HUES6 (cell line): ENCODE measurements around the gene APOBEC4.
"Not testable (repeated sequence)": the region's sequence is repeated elsewhere in the genome, so short reads cannot be mapped to it uniquely, and the experiment has no call there.

Experiments used
- H3K27ac ChIP-seq: 2 replicates; pipeline ENCODE4 v1.7.0; 2013; ENCODE audit warnings: low read depth, mild to moderate bottlenecking, low read length, inconsistent platforms
- H3K27me3 ChIP-seq: 2 replicates; pipeline ENCODE4 v1.6.1; 2013; ENCODE audit warnings: low read length; ENCODE audit not compliant: control insufficient read depth, insufficient read depth
- H3K36me3 ChIP-seq: 2 replicates; pipeline ENCODE4 v1.6.1; 2013; ENCODE audit warnings: low read length; ENCODE audit not compliant: control insufficient read depth, insufficient read depth
- H3K4me1 ChIP-seq: 2 replicates; pipeline ENCODE4 v1.6.1; 2013; ENCODE audit warnings: low read length; ENCODE audit not compliant: control insufficient read depth, insufficient read depth
- H3K4me3 ChIP-seq: 2 replicates; pipeline ENCODE4 v1.5.1; 2013; ENCODE audit warnings: low read depth, low read length
- H3K9ac ChIP-seq: one replicate; pipeline ENCODE4 v1.6.1; 2013; ENCODE audit warnings: mild to moderate bottlenecking, low read length
- H3K9me3 ChIP-seq: 2 replicates; pipeline ENCODE4 v1.6.1; 2013; ENCODE audit warnings: low read depth, low read length; ENCODE audit not compliant: control insufficient read depth, insufficient read depth

Gene APOBEC4

GRCh38 chr1:183688341-183689060, 35.4 kb upstream of the APOBEC4 start:
- no peak overlapping the region for H3K27ac ChIP-seq
- H3K4me1 ChIP-seq: no peaks in the 10 kb centered on the region
- H3K9me3 ChIP-seq: no peaks in the 10 kb centered on the region
- H3K9ac ChIP-seq: no peak overlapping the region
- H3K36me3 ChIP-seq: no peaks in the 10 kb centered on the region
- H3K27me3 ChIP-seq: no peaks in the 10 kb centered on the region
- no peak overlapping the region for H3K4me3 ChIP-seq

- no peaks in the 10 kb centered on the region for H3K4me1 ChIP-seq
- H3K27ac ChIP-seq: no peak overlapping the region
Measured at GRCh38 chr1:183687546-183688304, 34.6 kb upstream of the APOBEC4 start.

GRCh38 chr1:183686229-183686628, 33.1 kb upstream of the APOBEC4 start:
- Histone ChIP-seq H3K36me3 (no peaks in the 10 kb centered on the region), H3K9ac (no peak overlapping the region), H3K9me3 (no peaks in the 10 kb centered on the region)

More at GRCh38 chr1:183687546-183688304, 34.6 kb upstream of the APOBEC4 start:
- Histone ChIP-seq H3K4me3 (no peak overlapping the region), H3K9ac (no peak overlapping the region), H3K36me3 (no peaks in the 10 kb centered on the region), H3K27me3 (no peaks in the 10 kb centered on the region), H3K9me3 (no peaks in the 10 kb centered on the region)

GRCh38 chr1:183685112-183685713, 32.1 kb upstream of the APOBEC4 start:
- H3K36me3 ChIP-seq: no peaks in the 10 kb centered on the region
- H3K27ac ChIP-seq: no peak overlapping the region
- no peak overlapping the region for H3K4me3 ChIP-seq
- H3K9ac ChIP-seq: no peak overlapping the region
- H3K27me3 ChIP-seq: no peaks in the 10 kb centered on the region
- H3K9me3 ChIP-seq: no peaks in the 10 kb centered on the region
- H3K4me1 ChIP-seq: no peaks in the 10 kb centered on the region

More at GRCh38 chr1:183686229-183686628, 33.1 kb upstream of the APOBEC4 start:
- Histone ChIP-seq H3K27ac (no peak overlapping the region), H3K4me3 (no peak overlapping the region), H3K4me1 (no peaks in the 10 kb centered on the region), H3K27me3 (no peaks in the 10 kb centered on the region)

GRCh38 chr1:183679363-183679762, 26.2 kb upstream of the APOBEC4 start:
- not testable (repeated sequence) for H3K27ac ChIP-seq, H3K27me3 ChIP-seq, H3K4me3 ChIP-seq, H3K4me1 ChIP-seq, H3K9me3 ChIP-seq, H3K9ac ChIP-seq, H3K36me3 ChIP-seq

GRCh38 chr1:183678819-183679218, 25.7 kb upstream of the APOBEC4 start:
- H3K9me3 ChIP-seq: no peaks in the 10 kb centered on the region
- no peaks in the 10 kb centered on the region for H3K36me3 ChIP-seq
- H3K27ac ChIP-seq: no peak overlapping the region
- H3K4me1 ChIP-seq: no peaks in the 10 kb centered on the region
- H3K9ac ChIP-seq: no peak overlapping the region
- H3K4me3 ChIP-seq: no peak overlapping the region
- H3K27me3 ChIP-seq: no peaks in the 10 kb centered on the region

- no peaks in the 10 kb centered on the region for H3K9me3 ChIP-seq
Measured at GRCh38 chr1:183676586-183677189, 23.6 kb upstream of the APOBEC4 start.

GRCh38 chr1:183675883-183676585, 22.9 kb upstream of the APOBEC4 start:
- Histone ChIP-seq H3K27me3 (no peaks in the 10 kb centered on the region), H3K9ac (no peak overlapping the region), H3K36me3 (no peaks in the 10 kb centered on the region), H3K4me3 (no peak overlapping the region), H3K27ac (no peak overlapping the region), H3K9me3 (peaks cover 5% of the 10 kb centered on the region), H3K4me1 (no peaks in the 10 kb centered on the region)

More at GRCh38 chr1:183676586-183677189, 23.6 kb upstream of the APOBEC4 start:
- Histone ChIP-seq H3K9ac (no peak overlapping the region), H3K4me1 (no peaks in the 10 kb centered on the region), H3K27me3 (no peaks in the 10 kb centered on the region), H3K27ac (no peak overlapping the region), H3K4me3 (no peak overlapping the region), H3K36me3 (no peaks in the 10 kb centered on the region)

- Histone ChIP-seq H3K36me3 (no peaks in the 10 kb centered on the region), H3K4me3 (no peak overlapping the region), H3K9me3 (peaks cover 8% of the 10 kb centered on the region), H3K4me1 (no peaks in the 10 kb centered on the region), H3K9ac (no peak overlapping the region), H3K27me3 (no peaks in the 10 kb centered on the region), H3K27ac (no peak overlapping the region)
Measured at GRCh38 chr1:183675381-183675780, 22.3 kb upstream of the APOBEC4 start.

- no peak overlapping the region for H3K27ac ChIP-seq
- H3K9ac ChIP-seq: no peak overlapping the region
Measured at GRCh38 chr1:183674886-183675285, 21.8 kb upstream of the APOBEC4 start.

More at GRCh38 chr1:183674886-183675285, 21.8 kb upstream of the APOBEC4 start:
- H3K9me3 ChIP-seq: peaks cover 8% of the 10 kb centered on the region
- no peaks in the 10 kb centered on the region for H3K27me3 ChIP-seq
- no peaks in the 10 kb centered on the region for H3K36me3 ChIP-seq
- no peaks in the 10 kb centered on the region for H3K4me1 ChIP-seq
- no peak overlapping the region for H3K4me3 ChIP-seq
